ENCODE results near the gene LENG1. TPM values are rescaled to one million over a fixed set of nuclear protein-coding genes. Genes with fewer than 3 reads are reported as not detected.

Gene LENG1
- total and polyA plus RNA-seq, 5 experiments from 2014 or later, result 7.7 to 20.5 (median 13.9) TPM

Other genes with a start within 250 kb of the LENG1 start
- gene CACNG8, start 196.8 kb downstream of the LENG1 start, total RNA-seq, result not detected
- not detected for gene CACNG8, start 196.8 kb downstream of the LENG1 start, polyA plus RNA-seq
- gene CACNG6, start 168.1 kb downstream of the LENG1 start, total RNA-seq, result not detected
- not detected for gene CACNG6, start 168.1 kb downstream of the LENG1 start, polyA plus RNA-seq
- gene VSTM1, start 95.8 kb downstream of the LENG1 start, total RNA-seq, result not detected
- gene VSTM1, start 95.8 kb downstream of the LENG1 start, polyA plus RNA-seq, result not detected
- not detected for gene TARM1, start 78.4 kb downstream of the LENG1 start, total RNA-seq
- not detected for gene TARM1, start 78.4 kb downstream of the LENG1 start, polyA plus RNA-seq
- under 1 TPM in 1 of 2 experiments, not detected in 1; 0.33 TPM for gene OSCAR, start 58.9 kb downstream of the LENG1 start, total RNA-seq
- gene OSCAR, start 58.9 kb downstream of the LENG1 start, polyA plus RNA-seq, result under 1 TPM in 1 of 3 donors, not detected in 2; 0.16 TPM
- gene NDUFA3, start 56.9 kb downstream of the LENG1 start, total RNA-seq, result 100 to 1,000 TPM; 103 to 112 TPM
- 100 to 1,000 TPM; 489 to 564 (median 529) TPM for gene NDUFA3, start 56.9 kb downstream of the LENG1 start, polyA plus RNA-seq
- 10 to 100 TPM; 14.2 to 16.8 TPM for gene TFPT, start 44.1 kb downstream of the LENG1 start, total RNA-seq
- 10 to 100 TPM; 17.4 to 24.4 (median 23.0) TPM for gene TFPT, start 44.1 kb downstream of the LENG1 start, polyA plus RNA-seq
- 10 to 100 TPM; 76.4 to 86.8 TPM for gene PRPF31, start 44.0 kb downstream of the LENG1 start, total RNA-seq
- 10 to 100 TPM; 64.0 to 82.4 (median 80.8) TPM for gene PRPF31, start 44.0 kb downstream of the LENG1 start, polyA plus RNA-seq
- 10 to 100 TPM; 65.0 to 71.4 TPM for gene CNOT3, start 22.0 kb downstream of the LENG1 start, total RNA-seq
- gene CNOT3, start 22.0 kb downstream of the LENG1 start, polyA plus RNA-seq, result 10 to 100 TPM in 1 of 3 donors, 1 to 10 TPM in 2; 6.6 to 14.5 (median 7.9) TPM
- not detected for gene TMC4, start 13.4 kb upstream of the LENG1 start, total RNA-seq
- gene TMC4, start 13.4 kb upstream of the LENG1 start, polyA plus RNA-seq, result under 1 TPM in 1 of 3 donors, not detected in 2; 0.13 TPM
- 10 to 100 TPM; 35.9 to 36.1 TPM for gene MBOAT7, start 29.9 kb upstream of the LENG1 start, total RNA-seq
- gene MBOAT7, start 29.9 kb upstream of the LENG1 start, polyA plus RNA-seq, result 10 to 100 TPM; 11.9 to 17.9 (median 14.8) TPM
- 10 to 100 TPM; 25.2 to 25.6 TPM for gene TSEN34, start 31.6 kb upstream of the LENG1 start, total RNA-seq
- gene TSEN34, start 31.6 kb upstream of the LENG1 start, polyA plus RNA-seq, result 10 to 100 TPM; 23.4 to 38.7 (median 33.3) TPM
- gene RPS9, start 41.1 kb upstream of the LENG1 start, total RNA-seq, result 1,000 to 10,000 TPM; 1,288 to 1,335 TPM
- 1,000 to 10,000 TPM; 1,265 to 1,506 (median 1,311) TPM for gene RPS9, start 41.1 kb upstream of the LENG1 start, polyA plus RNA-seq
- gene LILRB3, start 63.3 kb upstream of the LENG1 start, total RNA-seq, result under 1 TPM in 1 of 2 experiments, not detected in 1; 0.62 TPM
- not detected for gene LILRB3, start 63.3 kb upstream of the LENG1 start, polyA plus RNA-seq
- under 1 TPM; 0.25 to 0.39 TPM for gene LILRA6, start 83.1 kb upstream of the LENG1 start, total RNA-seq
- gene LILRA6, start 83.1 kb upstream of the LENG1 start, polyA plus RNA-seq, result not detected
- under 1 TPM; 0.22 to 0.52 TPM for gene LILRB5, start 97.6 kb upstream of the LENG1 start, total RNA-seq
- gene LILRB5, start 97.6 kb upstream of the LENG1 start, polyA plus RNA-seq, result not detected
- gene LILRB2, start 121.4 kb upstream of the LENG1 start, total RNA-seq, result under 1 TPM; 0.47 TPM
- gene LILRB2, start 121.4 kb upstream of the LENG1 start, polyA plus RNA-seq, result not detected
- not detected for gene LILRA5, start 153.4 kb upstream of the LENG1 start, total RNA-seq
- under 1 TPM in 1 of 3 donors, not detected in 2; 0.32 TPM for gene LILRA5, start 153.4 kb upstream of the LENG1 start, polyA plus RNA-seq
- gene LILRA4, start 179.4 kb upstream of the LENG1 start, total RNA-seq, result under 1 TPM in 1 of 2 experiments, not detected in 1; 0.44 TPM
- gene LILRA4, start 179.4 kb upstream of the LENG1 start, polyA plus RNA-seq, result not detected
- 10 to 100 TPM; 67.4 to 71.1 TPM for gene LAIR1, start 205.2 kb upstream of the LENG1 start, total RNA-seq
- gene LAIR1, start 205.2 kb upstream of the LENG1 start, polyA plus RNA-seq, result 100 to 1,000 TPM in 1 of 3 donors, 10 to 100 TPM in 2; 58.3 to 104 (median 59.9) TPM

Measured in naive thymus-derived CD8-positive, alpha-beta T cell (primary cell).